Right atrium auricular region (tissue), 2 donors: ENCODE data around the gene AZU1. TPM values are rescaled to one million over a fixed set of nuclear protein-coding genes. Genes with fewer than 3 reads are reported as not detected.

ENCODE experiments used
- DNase-seq: peaks from one replicate; pipeline ENCODE4 v3.0.0-alpha.2; 2019; ENCODE audit warnings: low spot score
- H3K27ac ChIP-seq, 2 donors: fragments of 200-600 bp; sonication (generic); 1 replicate in 1 of 2; 2 replicates in 1 of 2; pipeline ENCODE4 v1.5.1; 2016 to 2019
- H3K27me3 ChIP-seq, 2 donors: fragments of 200-600 bp; sonication (generic); one replicate each; pipeline versions ENCODE4 v1.5.1 to v1.6.0; 2017 to 2019
- H3K36me3 ChIP-seq: fragments of 200-600 bp; sonication (generic); one replicate; pipeline ENCODE4 v1.5.1; 2016
- H3K4me1 ChIP-seq, 2 donors: fragments of 200-600 bp; sonication (generic); one replicate each; pipeline versions ENCODE4 v1.5.1 to v1.6.0; 2017 to 2019
- H3K4me3 ChIP-seq, 2 donors: fragments of 200-600 bp; sonication (generic); 1 replicate in 1 of 2; 2 replicates in 1 of 2; pipeline ENCODE4 v1.5.1; 2017 to 2019; ENCODE audit warnings: mild to moderate bottlenecking in 1 of 2, moderate library complexity in 1 of 2
- H3K9me3 ChIP-seq, 2 donors: fragments of 200-600 bp; sonication (generic); one replicate each; pipeline ENCODE4 v1.5.1; 2019
- CTCF ChIP-seq, 2 donors: fragments of 200-600 bp; sonication (generic); IDR thresholded peaks; one replicate each; pipeline ENCODE4 v1.5.1; 2019; ENCODE audit warnings: antibody characterized with exemption in 2 of 2
- total RNA-seq, 2 donors: library from RNA; depleted of rRNA; stranded (reverse); fragments of >200 nt; gene quantifications; one replicate each; pipeline ENCODE4 v1.1.0, GENCODE V29; 2016

The AZU1 gene
- total RNA-seq, 2 donors from 2014 or later = not detected

- Histone ChIP-seq H3K27me3 (no peaks in the 10 kb centered on the region), H3K9me3 (no peaks in the 10 kb centered on the region), H3K36me3 (peaks cover 52% of the 10 kb centered on the region), H3K4me1 (peaks cover 0 to 13% of the 10 kb centered on the region in 2 donors), H3K27ac (no peak overlapping the region), H3K4me3 (no peak overlapping the region)
- DNase-seq = no peak
- no peak for TF ChIP-seq CTCF (IDR thresholded peaks at IDR 0.05)
These were observed 44.8 kb downstream of the AZU1 start for GRCh38 chr19:872266-872951.

GRCh38 chr19:873084-873483 lies 45.4 kb downstream of the AZU1 start:
- Histone ChIP-seq H3K27ac (no peak overlapping the region), H3K4me1 (peaks cover 0 to 13% of the 10 kb centered on the region in 2 donors), H3K36me3 (peaks cover 45% of the 10 kb centered on the region), H3K9me3 (no peaks in the 10 kb centered on the region), H3K27me3 (no peaks in the 10 kb centered on the region), H3K4me3 (no peak overlapping the region)
- no peak for DNase-seq
- no peak for TF ChIP-seq CTCF (IDR thresholded peaks at IDR 0.05)

GRCh38 chr19:873561-874041 lies 46.0 kb downstream of the AZU1 start:
- Histone ChIP-seq H3K4me1 (peaks cover 0 to 10% of the 10 kb centered on the region in 2 donors), H3K36me3 (peaks cover 40% of the 10 kb centered on the region), H3K27ac (no peak overlapping the region), H3K27me3 (no peaks in the 10 kb centered on the region), H3K4me3 (no peak overlapping the region), H3K9me3 (no peaks in the 10 kb centered on the region)
- no peak for DNase-seq
- no peak for TF ChIP-seq CTCF (IDR thresholded peaks at IDR 0.05)

GRCh38 chr19:875265-875879 lies 47.7 kb downstream of the AZU1 start:
- H3K27ac ChIP-seq = no peak overlapping the region
- no peak for TF ChIP-seq CTCF (IDR thresholded peaks at IDR 0.05)
- DNase-seq = no peak
- H3K27me3 ChIP-seq = no peaks in the 10 kb centered on the region
- H3K4me3 ChIP-seq = no peak overlapping the region
- H3K9me3 ChIP-seq = no peaks in the 10 kb centered on the region
- H3K4me1 ChIP-seq = peaks cover 0 to 5% of the 10 kb centered on the region in 2 donors
- peaks cover 44% of the 10 kb centered on the region for H3K36me3 ChIP-seq

- no peak for TF ChIP-seq CTCF (IDR thresholded peaks at IDR 0.05)
- Histone ChIP-seq H3K27me3 (no peaks in the 10 kb centered on the region), H3K4me1 (peaks cover 0 to 5% of the 10 kb centered on the region in 2 donors), H3K9me3 (no peaks in the 10 kb centered on the region), H3K4me3 (no peak overlapping the region), H3K27ac (no peak overlapping the region), H3K36me3 (peaks cover 49% of the 10 kb centered on the region)
- DNase-seq = no peak
These were observed 48.5 kb downstream of the AZU1 start for GRCh38 chr19:876089-876488.
